Renal cortical epithelial cell (primary cell): Measurements from ENCODE around the gene TTC28. TPM values are rescaled to one million over a fixed set of nuclear protein-coding genes. Genes with fewer than 3 reads are reported as not detected.

Source experiments
- DNase-seq: peaks from one replicate; pipeline ENCODE4 v3.0.0-alpha.2; 2011; ENCODE audit warnings: low read depth
- total RNA-seq: library from RNA; depleted of rRNA; stranded (reverse); fragments of >200 nt; gene quantifications from 2 replicates; pipeline ENCODE4 v1.2.3, GENCODE V29; 2014

TTC28 gene
- total RNA-seq, 1 donor from 2014 or later = 28.3 TPM

DNA sequence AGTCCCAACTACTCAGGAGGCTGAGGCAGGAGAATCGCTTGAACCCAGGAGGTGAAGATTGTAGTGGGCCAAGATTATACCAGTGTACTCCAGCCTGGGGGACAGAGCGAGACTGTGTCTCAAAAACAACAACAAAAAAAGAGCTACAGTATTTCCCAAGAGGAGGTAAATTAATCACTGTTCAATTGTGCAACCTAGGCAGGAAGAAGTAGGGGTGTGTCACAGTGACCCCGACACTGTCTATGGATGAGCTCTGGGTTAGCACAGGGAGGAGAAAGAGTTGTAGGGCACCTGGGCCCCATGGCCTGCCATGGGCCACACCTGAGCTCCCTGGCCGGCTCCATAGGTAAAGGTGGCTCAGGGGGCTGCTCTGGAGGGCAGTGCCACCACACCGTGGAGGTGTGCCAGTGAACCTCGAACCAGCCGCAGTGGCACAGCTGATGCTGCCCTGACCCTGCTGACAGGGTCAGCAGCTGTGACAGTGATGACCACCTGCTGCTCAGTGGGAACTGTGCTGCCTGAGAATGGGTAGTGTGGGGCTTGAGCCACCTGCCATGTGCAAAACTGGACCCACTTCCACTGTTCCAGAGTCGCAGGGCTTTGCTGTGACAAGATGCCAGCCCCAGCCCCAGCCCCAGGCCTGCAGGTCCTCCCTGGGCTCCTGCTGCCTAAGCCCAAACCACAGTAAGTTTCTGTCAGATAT lies 676.6 kb downstream of the TTC28 start:
- no peak for DNase-seq

DNA sequence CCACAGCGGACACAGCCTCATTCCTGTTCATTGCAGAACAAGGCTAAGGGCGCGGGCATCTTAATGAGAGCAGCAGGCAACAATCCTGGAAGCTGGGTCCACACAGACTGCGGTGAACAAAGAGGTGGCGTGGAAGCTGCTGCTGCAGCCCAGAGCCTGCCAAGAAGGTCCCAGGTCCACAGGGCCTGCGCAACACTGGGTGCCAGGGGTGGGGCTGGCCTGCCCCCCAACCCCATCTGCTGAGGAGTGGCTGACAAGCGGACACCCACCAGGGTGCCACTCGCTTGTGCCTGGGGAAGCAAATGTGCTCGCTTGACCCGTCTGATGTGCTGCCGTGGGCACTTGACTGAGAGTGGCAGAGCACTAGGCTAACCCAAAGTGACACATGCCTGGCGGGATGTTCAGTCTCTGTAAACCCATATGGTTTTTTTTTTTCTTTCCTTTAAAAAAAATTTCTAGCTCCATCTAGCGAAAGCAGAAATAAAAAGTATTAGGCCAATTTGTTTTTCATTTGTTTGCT lies 677.4 kb downstream of the TTC28 start:
- DNase-seq = no peak

DNA sequence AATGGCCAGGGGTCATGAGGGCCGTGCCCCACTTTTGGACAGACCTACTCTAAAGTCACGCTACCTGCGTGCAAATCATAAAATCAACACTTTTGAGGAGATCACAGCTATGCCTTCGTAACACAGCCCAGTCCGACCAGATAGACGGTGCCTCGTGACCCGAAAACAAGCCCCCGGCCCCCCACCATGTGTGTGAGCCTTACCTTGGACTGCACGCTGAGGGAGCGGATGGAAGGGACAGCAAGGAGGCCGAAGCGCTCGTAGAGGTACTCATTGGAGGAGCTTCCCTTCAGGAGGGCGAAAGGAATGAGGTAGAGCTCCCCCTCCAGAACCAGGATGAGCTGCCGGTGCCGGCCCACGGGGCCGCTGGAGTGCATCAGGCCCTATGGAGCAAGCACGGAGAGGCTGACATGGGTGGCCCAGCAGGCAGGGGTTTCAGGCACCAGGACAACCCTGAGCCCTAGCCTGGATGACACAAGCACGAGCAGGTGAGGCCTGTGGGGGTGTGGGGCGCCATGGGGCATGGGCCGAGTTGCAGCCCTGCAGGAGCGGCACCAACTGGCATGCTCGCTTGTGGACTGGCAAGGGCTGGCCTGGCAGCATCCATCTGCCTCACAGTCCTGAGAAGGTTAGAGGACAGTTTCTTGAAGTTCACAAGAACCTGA lies 678.3 kb downstream of the TTC28 start:
- no peak for DNase-seq

DNA sequence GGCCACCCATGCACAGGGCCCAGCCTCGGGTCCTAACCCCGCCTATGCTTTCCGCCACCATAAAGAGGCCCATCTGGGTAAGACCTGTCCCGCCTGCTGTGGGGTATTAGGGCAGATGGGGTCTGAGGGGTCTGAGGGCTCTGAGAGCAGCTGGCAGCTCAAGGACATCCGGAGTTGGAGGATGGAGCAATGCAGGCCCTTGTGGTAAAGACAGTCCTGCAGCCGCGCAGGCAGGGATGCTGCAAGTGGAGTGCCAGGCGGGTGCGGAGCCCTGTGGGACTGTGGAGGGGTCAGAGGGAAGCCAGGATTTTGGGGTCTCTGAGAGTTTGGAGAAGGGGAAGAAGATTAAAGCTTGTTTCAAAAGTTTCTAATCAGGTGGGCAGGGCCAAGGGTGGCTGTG lies 679.3 kb downstream of the TTC28 start:
- no peak for DNase-seq

GRCh38 chr22:27999876-28000275 lies 679.8 kb downstream of the TTC28 start:
- no peak for DNase-seq

- no peak for DNase-seq
Measured at GRCh38 chr22:27998511-27999410, 680.9 kb downstream of the TTC28 start.

GRCh38 chr22:27997538-27997937 lies 682.1 kb downstream of the TTC28 start:
- no peak for DNase-seq

GRCh38 chr22:27996981-27997380 lies 682.7 kb downstream of the TTC28 start:
- DNase-seq = no peak

GRCh38 chr22:27996529-27996925 lies 683.1 kb downstream of the TTC28 start:
- DNase-seq = no peak

GRCh38 chr22:27995801-27996528 lies 683.7 kb downstream of the TTC28 start:
- no peak for DNase-seq

- DNase-seq = no peak
Measured at GRCh38 chr22:27994481-27995331, 684.9 kb downstream of the TTC28 start.

GRCh38 chr22:27993774-27994350 lies 685.8 kb downstream of the TTC28 start:
- DNase-seq = no peak

- DNase-seq = no peak
Measured at GRCh38 chr22:27993201-27993635, 686.4 kb downstream of the TTC28 start.

DNA sequence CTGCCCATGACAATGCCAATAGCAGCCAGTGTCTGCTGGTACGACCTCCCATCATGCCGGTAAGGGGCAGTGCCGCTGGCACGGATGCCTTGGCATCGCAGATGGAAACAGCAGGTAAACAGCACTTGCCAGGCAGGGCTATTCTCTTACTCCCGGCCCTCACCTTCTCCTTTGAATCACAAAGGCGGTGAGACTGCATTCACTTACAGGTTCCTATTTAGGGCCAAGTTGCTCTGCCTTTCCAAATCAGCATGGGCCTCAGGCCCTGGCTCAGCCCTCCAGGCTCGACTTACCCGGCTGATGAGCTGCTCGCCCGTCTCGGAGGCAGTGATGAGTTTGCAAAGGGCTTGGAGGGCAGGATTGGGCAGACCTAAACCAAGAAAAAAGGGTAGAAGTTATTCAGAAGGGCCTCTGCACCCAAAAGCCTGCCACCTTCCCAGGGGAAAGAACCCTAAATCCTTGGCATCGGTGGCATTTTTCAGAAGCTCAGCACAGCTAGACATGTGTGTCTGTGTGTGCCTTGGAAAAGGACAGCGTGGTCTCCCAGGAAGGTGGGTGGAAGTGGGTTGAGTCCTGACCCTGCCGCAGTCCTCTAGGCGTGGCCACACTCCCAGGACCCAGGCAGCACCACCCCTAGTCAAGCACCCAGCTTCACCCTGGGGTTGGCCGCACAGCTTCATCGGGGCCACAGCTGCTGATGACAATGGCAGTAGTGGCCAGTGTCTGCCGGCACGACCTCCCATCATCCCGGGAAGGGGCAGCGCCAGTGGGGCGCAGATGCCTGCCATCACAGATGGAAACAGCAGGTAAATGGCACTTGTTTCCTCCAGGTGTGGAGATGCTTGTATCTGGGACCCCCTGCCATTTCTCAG lies 687.1 kb downstream of the TTC28 start:
- DNase-seq = no peak

- no peak for DNase-seq
Measured at GRCh38 chr22:27991586-27992293, 687.9 kb downstream of the TTC28 start.

GRCh38 chr22:27990879-27991278 lies 688.8 kb downstream of the TTC28 start:
- no peak for DNase-seq

- no peak for DNase-seq
Measured at GRCh38 chr22:27990451-27990840, 689.2 kb downstream of the TTC28 start.

GRCh38 chr22:27989758-27990450 lies 689.7 kb downstream of the TTC28 start:
- DNase-seq = no peak
